GM12892 (cell line): ENCODE data around the gene C12orf50.

ENCODE experiments used
- DNase-seq: peaks from one replicate; pipeline ENCODE4 v3.0.0; 2011; ENCODE audit not compliant: insufficient read length
- FAIRE-seq: peaks from 2 replicates; lab custom pipeline; 2011; peaks lifted over from hg19 to GRCh38; lab: Jason Lieb, UNC
- POLR2A ChIP-seq: IDR thresholded peaks from 2 replicates; pipeline ENCODE4 v1.6.1; 2011; ENCODE audit warnings: low read depth, low read length, control low read depth
- POLR2AphosphoS5 ChIP-seq: IDR thresholded peaks from 2 replicates; pipeline ENCODE4 v1.6.1; 2011; ENCODE audit warnings: low read depth, low read length, control low read depth
- TAF1 ChIP-seq: IDR thresholded peaks from 2 replicates; pipeline ENCODE4 v1.6.1; 2011; ENCODE audit warnings: low read depth, mild to moderate bottlenecking, control low read depth, low read length, borderline replicate concordance

C12orf50 gene

DNA sequence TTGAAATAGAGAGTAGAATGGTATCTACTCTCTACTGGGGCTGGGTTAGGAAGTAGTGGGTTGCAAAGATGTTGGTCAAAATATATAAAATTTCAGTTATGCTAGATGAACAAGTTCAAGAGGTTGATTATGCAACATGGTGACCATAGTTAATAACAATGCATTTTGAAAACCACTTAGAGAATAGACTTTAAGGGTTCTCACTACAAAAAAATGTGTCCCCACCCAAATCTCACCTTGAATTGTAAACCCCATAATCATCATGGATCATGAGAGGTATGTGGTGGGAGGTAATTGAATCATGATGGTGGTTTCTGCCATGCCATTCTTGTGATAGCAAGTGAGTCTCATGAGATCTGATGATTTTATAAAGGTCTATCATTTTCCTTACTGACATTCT lies 94.0 kb downstream of the C12orf50 start:
- no peak for FAIRE-seq
- TF ChIP-seq TAF1 (no peak), POLR2AphosphoS5 (no peak), POLR2A (no peak)
- no peak for DNase-seq

DNA sequence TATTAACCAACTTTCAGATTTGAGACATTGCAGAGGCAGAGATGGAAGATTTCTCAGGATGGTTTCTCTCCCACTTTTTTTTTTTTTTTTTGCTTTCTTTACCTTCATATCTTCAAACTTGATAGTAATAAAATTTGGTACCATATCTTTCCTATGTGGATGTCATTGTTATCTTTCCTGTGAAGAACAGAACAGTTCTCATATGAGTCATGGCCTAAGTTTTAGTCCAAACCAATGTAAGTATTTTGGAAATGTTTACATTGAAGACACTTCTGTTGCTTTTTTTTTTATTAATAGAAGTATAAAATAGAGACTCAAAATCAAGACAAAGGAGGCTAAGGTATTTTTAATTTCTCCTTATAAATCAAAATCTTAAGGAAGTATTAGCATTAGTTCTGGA lies 95.2 kb downstream of the C12orf50 start:
- no peak for DNase-seq
- TF ChIP-seq POLR2AphosphoS5 (no peak), TAF1 (no peak), POLR2A (no peak)
- FAIRE-seq = no peak

DNA sequence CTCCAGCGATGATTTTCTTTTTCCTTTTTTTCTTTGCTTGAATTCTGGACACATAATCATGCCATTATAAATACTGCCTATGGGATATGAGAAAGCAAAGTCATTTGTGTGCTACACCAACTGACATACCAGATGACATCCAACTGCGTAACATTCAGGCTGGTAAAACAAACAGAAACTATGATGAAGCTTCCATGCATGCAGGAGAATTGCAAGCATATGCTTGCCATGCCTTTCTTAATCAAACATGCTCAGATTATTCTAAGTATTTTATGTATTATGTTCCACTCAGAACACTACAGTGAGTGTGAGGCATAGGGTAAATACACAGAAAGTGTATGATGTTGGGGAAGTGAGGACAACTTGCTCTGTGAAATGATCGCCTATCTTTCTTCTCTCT lies 97.4 kb downstream of the C12orf50 start:
- FAIRE-seq = no peak
- DNase-seq = no peak
- TF ChIP-seq POLR2AphosphoS5 = no peak
- TF ChIP-seq TAF1 = no peak
- no peak for TF ChIP-seq POLR2A

DNA sequence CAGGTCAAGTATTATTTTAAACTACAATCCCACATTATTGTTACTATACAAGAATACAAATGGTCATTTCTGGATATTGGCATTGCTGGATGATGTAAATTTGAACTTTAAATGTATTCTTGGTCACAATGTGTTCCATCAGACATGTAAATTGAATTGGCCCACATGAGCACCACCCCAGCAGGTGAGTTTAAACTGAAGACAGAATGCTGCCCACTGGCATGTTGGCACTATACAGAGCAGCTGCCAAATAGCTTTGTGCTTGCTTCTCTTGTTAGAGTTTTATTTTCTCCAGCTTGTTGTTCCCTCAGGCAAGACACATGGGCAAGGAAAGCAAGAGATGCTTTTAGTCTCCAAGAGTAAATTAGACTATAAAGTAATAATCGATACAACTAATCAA lies 98.6 kb downstream of the C12orf50 start:
- TF ChIP-seq POLR2A = no peak
- no peak for TF ChIP-seq POLR2AphosphoS5
- TF ChIP-seq TAF1 = no peak
- FAIRE-seq (no peak), DNase-seq (no peak)
